AG10803 (cell line): ENCODE data around the gene THBD.

Experiments
- DNase-seq: peaks from one replicate; pipeline ENCODE4 v3.0.0; 2010; ENCODE audit warnings: low read depth
- H3K4me3 ChIP-seq: 2 replicates; pipeline ENCODE4 v1.5.1; 2011; ENCODE audit warnings: mild to moderate bottlenecking, low read length, control low read depth
- CTCF ChIP-seq: conservative IDR thresholded peaks from 2 replicates; pipeline ENCODE4 v1.5.1; 2011; ENCODE audit warnings: mild to moderate bottlenecking, low read length, control low read depth, inconsistent platforms

Gene THBD

GRCh38 chr20:23034721-23035671, 14.5 kb downstream of the THBD start, which contains the start of gene SSTR4:
Gene SSTR4, plus strand, starts transcription at chr20:23035312. Its CDS starts 172 bp downstream, at chr20:23035484.
- TF ChIP-seq CTCF: no peak
- no peak within 1 kb of the TSS for H3K4me3 ChIP-seq
- no peak for DNase-seq

GRCh38 chr20:23033918-23034317, 15.6 kb downstream of the THBD start:
- no peak overlapping the region for H3K4me3 ChIP-seq
- DNase-seq: no peak
- no peak for TF ChIP-seq CTCF

DNA sequence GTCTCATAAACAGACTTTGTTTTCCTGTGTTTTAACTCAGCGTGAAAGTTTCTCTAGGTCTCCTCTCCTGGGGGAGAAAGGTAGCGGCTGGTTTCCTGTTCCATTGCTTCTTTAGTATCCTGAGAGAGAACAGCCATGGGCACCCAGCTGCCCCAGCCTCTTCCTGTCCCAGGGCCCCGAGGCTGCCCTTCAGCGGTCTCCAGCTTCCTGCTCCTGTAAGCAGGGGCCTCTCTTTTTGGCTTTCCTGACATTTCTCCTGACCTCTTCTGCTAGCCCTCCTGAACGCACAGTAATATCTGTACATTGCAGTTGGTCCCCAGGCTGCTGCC, 16.8 kb downstream of the THBD start:
- no peak overlapping the region for H3K4me3 ChIP-seq
- DNase-seq: no peak
- no peak for TF ChIP-seq CTCF

- no peak overlapping the region for H3K4me3 ChIP-seq
- TF ChIP-seq CTCF: no peak
- DNase-seq: no peak
Measured at GRCh38 chr20:23032056-23032749, 17.3 kb downstream of the THBD start.

DNA sequence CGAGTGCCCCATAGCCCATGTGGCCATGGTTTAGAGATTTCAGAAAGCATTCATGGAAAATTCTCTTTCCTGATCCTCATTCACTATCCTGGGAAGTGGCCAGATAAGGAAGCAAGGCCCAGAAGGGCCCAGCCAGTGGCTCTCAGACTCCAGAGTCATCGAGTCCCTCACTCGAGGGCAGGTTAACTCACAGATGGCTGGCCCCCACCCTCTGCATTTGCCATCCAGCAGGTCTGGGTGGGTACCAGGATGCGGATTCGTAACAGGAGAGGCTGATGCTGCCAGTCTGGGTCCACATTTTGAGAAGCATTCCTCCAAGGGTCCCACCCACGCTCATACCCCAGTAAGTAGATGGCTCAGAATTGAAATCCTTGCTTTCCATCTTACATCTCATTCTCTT, 18.1 kb downstream of the THBD start:
- no peak for TF ChIP-seq CTCF
- DNase-seq: no peak
- H3K4me3 ChIP-seq: no peak overlapping the region

DNA sequence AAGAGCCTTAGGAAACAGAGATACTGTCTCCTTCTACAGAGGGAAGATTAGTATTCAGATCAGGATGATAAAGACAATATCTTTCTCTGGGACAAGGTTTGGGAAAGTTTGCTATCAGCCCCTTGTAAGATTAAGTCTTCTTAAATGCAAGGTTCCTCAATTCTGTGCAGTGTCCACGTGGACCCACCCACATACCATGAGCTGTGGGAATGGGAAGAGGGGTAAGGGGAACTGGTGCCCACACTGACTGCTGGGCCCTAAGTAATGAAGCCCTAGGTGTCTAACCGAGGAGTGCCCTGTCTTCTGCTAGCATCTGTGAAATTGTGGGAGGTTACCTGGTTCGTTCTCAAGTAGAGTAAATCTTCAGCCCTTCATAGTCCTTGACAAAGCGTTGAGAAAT, 20.1 kb downstream of the THBD start:
- no peak for DNase-seq
- no peak for TF ChIP-seq CTCF
- no peak overlapping the region for H3K4me3 ChIP-seq

GRCh38 chr20:23028392-23028791, 21.1 kb downstream of the THBD start:
- TF ChIP-seq CTCF: no peak
- DNase-seq: no peak
- no peak overlapping the region for H3K4me3 ChIP-seq
